HUES48 (cell line): ENCODE measurements around the gene DOCK3.
"Not testable (repeated sequence)": the region's sequence is repeated elsewhere in the genome, so short reads cannot be mapped to it uniquely, and the experiment has no call there.

ENCODE experiments used
- H3K27ac ChIP-seq: one replicate; pipeline ENCODE4 v1.7.0; 2013; ENCODE audit warnings: low read depth, low read length, inconsistent platforms
- H3K27me3 ChIP-seq: 2 replicates; pipeline ENCODE4 v1.6.1; 2013; ENCODE audit warnings: mild to moderate bottlenecking, low read length; ENCODE audit not compliant: control insufficient read depth, insufficient read depth
- H3K36me3 ChIP-seq: 2 replicates; pipeline ENCODE4 v1.6.1; 2013; ENCODE audit warnings: low read length; ENCODE audit not compliant: control insufficient read depth, insufficient read depth
- H3K4me1 ChIP-seq: 2 replicates; pipeline ENCODE4 v1.6.1; 2013; ENCODE audit warnings: mild to moderate bottlenecking, low read length; ENCODE audit not compliant: control insufficient read depth, insufficient read depth
- H3K4me3 ChIP-seq: 2 replicates; pipeline ENCODE4 v1.5.1; 2013; ENCODE audit warnings: mild to moderate bottlenecking, low read depth, low read length
- H3K9ac ChIP-seq: 2 replicates; pipeline ENCODE4 v1.6.1; 2013; ENCODE audit warnings: mild to moderate bottlenecking, low read depth, low read length, moderate library complexity
- H3K9me3 ChIP-seq: 2 replicates; pipeline ENCODE4 v1.6.1; 2013; ENCODE audit warnings: low read length; ENCODE audit not compliant: control insufficient read depth, insufficient read depth

Gene DOCK3

GRCh38 chr3:50830451-50830850 is 155.7 kb downstream of the DOCK3 start:
- H3K27ac ChIP-seq = peak overlapping the region; percentile 21
- H3K4me1 ChIP-seq = peaks cover 18% of the 10 kb centered on the region
- no peaks in the 10 kb centered on the region for H3K27me3 ChIP-seq
- H3K4me3 ChIP-seq = no peak overlapping the region
- peaks cover 25% of the 10 kb centered on the region for H3K9me3 ChIP-seq
- H3K9ac ChIP-seq = no peak overlapping the region
- no peaks in the 10 kb centered on the region for H3K36me3 ChIP-seq

DNA sequence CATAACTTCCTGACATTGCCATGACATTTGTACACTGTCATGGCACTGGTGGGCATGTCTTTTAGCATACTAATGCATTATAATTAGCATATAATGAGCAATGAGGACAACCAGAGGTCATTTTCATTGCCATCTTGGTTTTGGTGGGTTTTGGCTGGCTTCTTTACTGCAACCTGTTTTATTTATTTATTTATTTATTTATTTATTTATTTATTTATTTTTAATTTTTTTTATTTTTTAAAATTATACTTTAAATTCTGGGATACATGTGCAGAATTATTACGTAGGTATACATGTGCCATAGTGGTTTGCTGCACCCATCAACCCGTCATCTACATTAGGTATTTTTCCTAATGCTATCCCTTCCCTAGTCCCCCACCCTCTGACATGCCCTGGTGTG is 156.3 kb downstream of the DOCK3 start:
- H3K27me3 ChIP-seq, H3K4me3 ChIP-seq, H3K36me3 ChIP-seq, H3K9ac ChIP-seq, H3K27ac ChIP-seq: not testable (repeated sequence)
- Histone ChIP-seq H3K4me1 (peaks cover 12% of the 10 kb centered on the region), H3K9me3 (peaks cover 31% of the 10 kb centered on the region)

- Histone ChIP-seq H3K9me3 (peaks cover 5% of the 10 kb centered on the region; the same call in 1 of the 2 replicates), H3K4me1 (peaks cover 18% of the 10 kb centered on the region), H3K9ac (no peak overlapping the region), H3K4me3 (no peak overlapping the region), H3K27me3 (no peaks in the 10 kb centered on the region), H3K27ac (peak overlapping the region; percentile 17), H3K36me3 (no peaks in the 10 kb centered on the region)
These were observed 166.3 kb downstream of the DOCK3 start for GRCh38 chr3:50840983-50841489.

GRCh38 chr3:50848308-50848707 is 173.6 kb downstream of the DOCK3 start:
- Histone ChIP-seq H3K27ac (no peak overlapping the region), H3K4me3 (no peak overlapping the region), H3K27me3 (no peaks in the 10 kb centered on the region), H3K4me1 (0 out of 2 replicates have a peak, but pooled peaks cover 12% of the 10 kb centered on the region), H3K9ac (no peak overlapping the region), H3K9me3 (no peaks in the 10 kb centered on the region), H3K36me3 (no peaks in the 10 kb centered on the region)

DNA sequence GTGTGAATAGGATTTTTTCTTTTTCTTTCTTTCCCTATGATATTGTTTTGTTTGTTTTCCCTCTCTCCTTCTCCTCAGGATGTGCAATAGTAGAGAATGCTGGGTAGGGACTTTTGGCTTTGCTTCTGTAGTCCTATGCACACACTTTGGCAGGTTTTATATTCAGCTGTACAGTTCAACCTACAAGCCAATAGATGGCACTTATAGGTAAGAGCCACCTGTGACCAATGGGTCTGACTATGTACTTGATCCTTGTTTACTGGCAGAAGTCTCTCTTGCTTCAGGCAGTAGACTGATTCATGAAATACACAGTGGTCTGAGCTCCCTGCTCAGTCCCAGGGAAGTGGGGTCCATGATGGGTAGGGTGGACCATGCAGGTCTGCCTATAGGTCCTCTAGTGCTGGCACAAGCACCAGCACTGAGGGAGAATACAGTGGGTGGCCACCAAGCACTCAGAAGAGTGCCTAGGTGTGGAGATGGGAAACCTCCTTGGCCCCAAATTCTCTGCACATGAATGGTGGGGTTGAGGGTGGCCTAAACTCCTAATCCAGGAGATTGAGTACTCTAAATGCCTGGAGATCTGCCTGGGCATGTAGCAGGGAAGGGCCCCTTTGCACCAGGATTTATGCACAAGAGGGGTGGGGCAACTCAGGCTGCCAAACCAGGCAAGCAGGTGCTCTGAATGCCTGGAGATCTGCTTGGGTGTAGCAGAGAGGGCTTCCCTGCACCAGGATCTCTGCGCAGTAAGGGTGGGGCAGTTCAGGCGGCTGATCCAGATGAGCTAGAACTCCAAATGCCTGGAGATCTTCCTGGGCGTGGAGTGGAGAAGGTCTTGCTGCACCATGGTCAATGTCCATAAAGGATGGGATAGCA is 176.1 kb downstream of the DOCK3 start:
- Histone ChIP-seq H3K36me3 (no peaks in the 10 kb centered on the region), H3K27ac (no peak overlapping the region), H3K27me3 (no peaks in the 10 kb centered on the region), H3K9ac (no peak overlapping the region), H3K9me3 (no peaks in the 10 kb centered on the region), H3K4me1 (0 out of 2 replicates have a peak, but pooled peaks cover 12% of the 10 kb centered on the region), H3K4me3 (no peak overlapping the region)

DNA sequence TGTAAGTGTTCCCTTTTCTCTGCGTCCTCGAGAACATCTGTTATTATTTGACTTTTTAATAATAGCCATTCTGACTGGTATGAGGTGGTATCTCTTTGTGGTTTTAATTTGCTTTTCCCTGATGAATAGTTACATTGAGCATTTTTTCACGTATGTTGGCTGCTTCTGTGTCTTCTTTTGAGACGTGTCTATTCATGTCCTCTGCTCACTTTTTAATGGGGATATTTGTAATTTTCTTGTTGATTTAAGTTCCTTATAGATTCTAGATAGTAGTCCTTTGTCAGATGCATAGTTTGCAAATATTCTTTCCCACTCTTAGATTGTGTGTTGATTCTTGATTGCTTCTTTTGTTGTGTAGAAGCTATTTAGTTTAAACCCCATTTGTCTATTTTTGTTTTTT is 179.2 kb downstream of the DOCK3 start:
- Histone ChIP-seq H3K4me1 (peaks cover 18% of the 10 kb centered on the region), H3K36me3 (no peaks in the 10 kb centered on the region), H3K4me3 (no peak overlapping the region), H3K9me3 (no peaks in the 10 kb centered on the region), H3K9ac (no peak overlapping the region), H3K27me3 (no peaks in the 10 kb centered on the region), H3K27ac (no peak overlapping the region)

DNA sequence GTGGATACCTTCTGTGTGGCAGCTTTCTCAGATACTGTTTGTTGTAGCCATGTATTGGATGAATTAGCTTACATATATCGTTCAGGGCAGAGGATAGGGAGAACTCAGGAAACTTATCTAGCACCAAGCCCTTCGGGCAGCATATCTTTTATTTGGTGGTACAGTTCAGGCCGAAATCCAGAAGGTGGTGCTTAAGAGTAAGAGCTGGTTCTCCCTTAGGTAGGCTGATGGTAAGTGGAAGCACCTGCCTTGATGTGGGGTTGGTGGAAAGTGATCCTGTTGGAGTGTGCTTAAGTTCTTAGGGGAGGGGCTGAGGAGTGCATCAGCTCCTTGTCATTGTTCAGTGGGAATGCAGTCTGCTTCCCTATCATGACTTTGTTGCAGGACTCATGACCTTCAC is 187.5 kb downstream of the DOCK3 start:
- Histone ChIP-seq H3K27me3 (no peaks in the 10 kb centered on the region), H3K4me1 (peaks cover 15% of the 10 kb centered on the region), H3K36me3 (no peaks in the 10 kb centered on the region), H3K9me3 (no peaks in the 10 kb centered on the region), H3K9ac (no peak overlapping the region), H3K27ac (no peak overlapping the region), H3K4me3 (no peak overlapping the region)

GRCh38 chr3:50873376-50874157 is 198.8 kb downstream of the DOCK3 start:
- peaks cover 20% of the 10 kb centered on the region for H3K4me1 ChIP-seq
- no peaks in the 10 kb centered on the region for H3K36me3 ChIP-seq
- no peak overlapping the region for H3K27ac ChIP-seq
- H3K9me3 ChIP-seq = no peaks in the 10 kb centered on the region
- H3K4me3 ChIP-seq = no peak overlapping the region
- no peaks in the 10 kb centered on the region for H3K27me3 ChIP-seq
- H3K9ac ChIP-seq = no peak overlapping the region

GRCh38 chr3:50874876-50875275 is 200.1 kb downstream of the DOCK3 start:
- H3K9me3 ChIP-seq, H3K36me3 ChIP-seq, H3K27ac ChIP-seq, H3K9ac ChIP-seq, H3K4me3 ChIP-seq, H3K27me3 ChIP-seq: not testable (repeated sequence)
- peaks cover 20% of the 10 kb centered on the region for H3K4me1 ChIP-seq

GRCh38 chr3:50876947-50877346 is 202.2 kb downstream of the DOCK3 start:
- Histone ChIP-seq H3K27me3 (no peaks in the 10 kb centered on the region), H3K9ac (no peak overlapping the region), H3K9me3 (no peaks in the 10 kb centered on the region), H3K27ac (no peak overlapping the region), H3K4me1 (peaks cover 20% of the 10 kb centered on the region), H3K4me3 (no peak overlapping the region), H3K36me3 (no peaks in the 10 kb centered on the region)

- H3K4me1 ChIP-seq, H3K27me3 ChIP-seq, H3K9me3 ChIP-seq, H3K4me3 ChIP-seq, H3K36me3 ChIP-seq, H3K9ac ChIP-seq, H3K27ac ChIP-seq: not testable (repeated sequence)
These were observed 208.0 kb downstream of the DOCK3 start for GRCh38 chr3:50882733-50883132.
